K562 (cell line): Measurements from ENCODE around the gene MC2R.

Experiments
- ARID3B ChIP-seq: fragments of 250-450 bp; sonication (Bioruptor Pico); IDR thresholded peaks from 2 replicates; pipeline ENCODE4 v1.4.0; 2020; ENCODE audit warnings: borderline replicate concordance
- ARID4B ChIP-seq: sonication (generic); formaldehyde crosslinking; IDR thresholded peaks from 2 replicates; pipeline ENCODE4 v1.8.0; 2022; ENCODE audit warnings: mild to moderate bottlenecking, missing genetic modification reagents
- BRCA1 ChIP-seq, 2 experiments: fragments of 450-650 bp in 1 of 2; sonication (generic) in 1 of 2; formaldehyde crosslinking in 1 of 2; IDR thresholded peaks; 2 replicates each; pipeline versions ENCODE4 v1.5.0 to v1.6.1; 2017 to 2020; ENCODE audit warnings: mild to moderate bottlenecking in 1 of 2, missing genetic modification reagents in 1 of 2
- CTCF ChIP-seq, 3 experiments: IDR thresholded peaks in 2 of 3; conservative IDR thresholded peaks in 1 of 3; 2 replicates each; pipeline ENCODE4 v1.5.1; 2011 to 2012; ENCODE audit warnings: low read length in 3 of 3, mild to moderate bottlenecking in 3 of 3, control low read depth in 2 of 3, improper control_type of control experiment in 1 of 3, inconsistent platforms in 1 of 3, low read depth in 1 of 3, mixed read lengths in 1 of 3, moderate library complexity in 1 of 3; ENCODE audit not compliant: insufficient read depth in 2 of 3
- MYNN ChIP-seq, 2 experiments: sonication (generic); formaldehyde crosslinking in 1 of 2; IDR thresholded peaks; 2 replicates each; pipeline versions ENCODE4 v1.5.0 to v1.6.1; 2016 to 2020; ENCODE audit warnings: antibody characterized with exemption in 1 of 2, missing genetic modification reagents in 1 of 2
- POLR2AphosphoS5 ChIP-seq: IDR thresholded peaks from 2 replicates; pipeline ENCODE4 v1.6.1; 2011; ENCODE audit warnings: mild to moderate bottlenecking, low read depth, low read length, moderate library complexity; ENCODE audit not compliant: control insufficient read depth, insufficient read depth
- TBP ChIP-seq: optimal IDR thresholded peaks from 2 replicates; pipeline ENCODE3; 2011; ENCODE audit warnings: low read depth, low read length, improper control_type of control experiment
- ZNF431 ChIP-seq: sonication (generic); formaldehyde crosslinking; IDR thresholded peaks from 2 replicates; pipeline ENCODE4 v1.8.0; 2022; ENCODE audit warnings: mild to moderate bottlenecking, missing genetic modification reagents
- ZNF75A ChIP-seq: fragments of 450-650 bp; formaldehyde crosslinking; IDR thresholded peaks from 2 replicates; pipeline ENCODE4 v1.4.0; 2020; ENCODE audit warnings: mild to moderate bottlenecking
- ZNF79 ChIP-seq: fragments of 250-450 bp; sonication (Bioruptor Pico); IDR thresholded peaks from 2 replicates; pipeline ENCODE4 v1.4.0; 2020; ENCODE audit warnings: low read depth, mild to moderate bottlenecking, moderate library complexity
- TF ChIP-seq, protein P1 (sequence below): sonication (generic); formaldehyde crosslinking; IDR thresholded peaks from 2 replicates; pipeline ENCODE4 v1.8.1; 2023; ENCODE audit warnings: mild to moderate bottlenecking, missing genetic modification reagents

- TF ChIP-seq ZNF79 (CRISPR knock-in tag) (no peak), MYNN (IDR thresholded peaks at IDR 0.05) (no peak), MYNN (CRISPR knock-in tag; IDR thresholded peaks at IDR 0.05) (no peak), ZNF431 (no peak), POLR2AphosphoS5 (no peak), ARID4B (CRISPR knock-in tag) (no peak), ARID3B (no peak), ZNF75A (CRISPR knock-in tag) (no peak), TBP (no peak), CTCF (IDR thresholded peaks at IDR 0.05 in 2 of 3, conservative IDR thresholded peaks at IDR 0.05 in 1 of 3; ENCODE audit: insufficient read depth in 2 of 3, low read depth in 1 of 3, low read length in 3 of 3) (no peak), BRCA1 (IDR thresholded peaks at IDR 0.05) (no peak), BRCA1 (CRISPR knock-in tag; IDR thresholded peaks at IDR 0.05) (no peak)
- TF ChIP-seq, protein P1, sequence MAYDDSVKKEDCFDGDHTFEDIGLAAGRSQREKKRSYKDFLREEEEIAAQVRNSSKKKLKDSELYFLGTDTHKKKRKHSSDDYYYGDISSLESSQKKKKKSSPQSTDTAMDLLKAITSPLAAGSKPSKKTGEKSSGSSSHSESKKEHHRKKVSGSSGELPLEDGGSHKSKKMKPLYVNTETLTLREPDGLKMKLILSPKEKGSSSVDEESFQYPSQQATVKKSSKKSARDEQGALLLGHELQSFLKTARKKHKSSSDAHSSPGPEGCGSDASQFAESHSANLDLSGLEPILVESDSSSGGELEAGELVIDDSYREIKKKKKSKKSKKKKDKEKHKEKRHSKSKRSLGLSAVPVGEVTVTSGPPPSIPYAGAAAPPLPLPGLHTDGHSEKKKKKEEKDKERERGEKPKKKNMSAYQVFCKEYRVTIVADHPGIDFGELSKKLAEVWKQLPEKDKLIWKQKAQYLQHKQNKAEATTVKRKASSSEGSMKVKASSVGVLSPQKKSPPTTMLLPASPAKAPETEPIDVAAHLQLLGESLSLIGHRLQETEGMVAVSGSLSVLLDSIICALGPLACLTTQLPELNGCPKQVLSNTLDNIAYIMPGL = no peak
These were observed 580 bp downstream of the MC2R start for GRCh38 chr18:13914756-13915155.
